ENCODE results near the gene ADK. TPM values are rescaled to one million over a fixed set of nuclear protein-coding genes. Genes with fewer than 3 reads are reported as not detected.

ADK gene
- total and polyA plus RNA-seq, 2 donors from 2014 or later, result 33.0 to 38.3 TPM

DNA sequence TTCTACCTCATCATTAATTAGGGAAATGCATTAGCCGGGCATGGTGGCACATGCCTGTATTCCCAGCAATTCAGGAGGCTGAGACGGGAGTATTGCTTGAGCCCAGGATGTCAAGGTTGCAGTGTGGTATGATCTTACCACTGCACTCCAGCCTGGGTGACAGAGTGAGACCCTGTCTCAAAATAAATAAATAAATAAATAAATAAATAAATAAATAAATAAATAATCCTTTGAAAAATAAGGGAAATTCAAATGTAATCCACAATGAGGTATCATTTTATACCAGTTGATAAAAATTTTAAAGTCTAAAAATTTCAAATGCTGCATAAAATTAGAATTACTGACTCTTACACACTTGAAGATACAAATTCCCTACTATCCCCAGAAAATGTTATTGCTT, 334.3 kb downstream of the ADK start:
- H3K9me3 ChIP-seq (ENCODE audit: control insufficient read depth in 2 of 3, insufficient read depth in 1 of 3, low read length in 3 of 3), result no peaks in the 10 kb centered on the region
- no peaks in the 10 kb centered on the region for H3K27me3 ChIP-seq (ENCODE audit: control insufficient read depth, insufficient read depth, low read length)
- TF ChIP-seq, protein P1, sequence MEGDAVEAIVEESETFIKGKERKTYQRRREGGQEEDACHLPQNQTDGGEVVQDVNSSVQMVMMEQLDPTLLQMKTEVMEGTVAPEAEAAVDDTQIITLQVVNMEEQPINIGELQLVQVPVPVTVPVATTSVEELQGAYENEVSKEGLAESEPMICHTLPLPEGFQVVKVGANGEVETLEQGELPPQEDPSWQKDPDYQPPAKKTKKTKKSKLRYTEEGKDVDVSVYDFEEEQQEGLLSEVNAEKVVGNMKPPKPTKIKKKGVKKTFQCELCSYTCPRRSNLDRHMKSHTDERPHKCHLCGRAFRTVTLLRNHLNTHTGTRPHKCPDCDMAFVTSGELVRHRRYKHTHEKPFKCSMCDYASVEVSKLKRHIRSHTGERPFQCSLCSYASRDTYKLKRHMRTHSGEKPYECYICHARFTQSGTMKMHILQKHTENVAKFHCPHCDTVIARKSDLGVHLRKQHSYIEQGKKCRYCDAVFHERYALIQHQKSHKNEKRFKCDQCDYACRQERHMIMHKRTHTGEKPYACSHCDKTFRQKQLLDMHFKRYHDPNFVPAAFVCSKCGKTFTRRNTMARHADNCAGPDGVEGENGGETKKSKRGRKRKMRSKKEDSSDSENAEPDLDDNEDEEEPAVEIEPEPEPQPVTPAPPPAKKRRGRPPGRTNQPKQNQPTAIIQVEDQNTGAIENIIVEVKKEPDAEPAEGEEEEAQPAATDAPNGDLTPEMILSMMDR (IDR thresholded peaks at IDR 0.05; ENCODE audit: borderline replicate concordance, extremely low read depth, insufficient read depth), result no peak
- H3K4me3 ChIP-seq (ENCODE audit: low read length in 3 of 3), result no peak overlapping the region
- DNase-seq (no peak), FAIRE-seq (no peak)
- H3K36me3 ChIP-seq (ENCODE audit: control insufficient read depth in 2 of 3, insufficient read depth in 3 of 3, low read length in 3 of 3), result no peaks in the 10 kb centered on the region
- no peak overlapping the region for H3K9ac ChIP-seq (ENCODE audit: low read length in 3 of 3)
- H3K4me1 ChIP-seq (ENCODE audit: control insufficient read depth in 2 of 3, insufficient read depth in 2 of 3, low read depth in 1 of 3, low read length in 3 of 3), result no peaks in the 10 kb centered on the region
- no peak overlapping the region for H3K27ac ChIP-seq (ENCODE audit: low read depth in 2 of 2, low read length in 2 of 2)
- intact Hi-C loops (cut with DNase I), result no loop called here

DNA sequence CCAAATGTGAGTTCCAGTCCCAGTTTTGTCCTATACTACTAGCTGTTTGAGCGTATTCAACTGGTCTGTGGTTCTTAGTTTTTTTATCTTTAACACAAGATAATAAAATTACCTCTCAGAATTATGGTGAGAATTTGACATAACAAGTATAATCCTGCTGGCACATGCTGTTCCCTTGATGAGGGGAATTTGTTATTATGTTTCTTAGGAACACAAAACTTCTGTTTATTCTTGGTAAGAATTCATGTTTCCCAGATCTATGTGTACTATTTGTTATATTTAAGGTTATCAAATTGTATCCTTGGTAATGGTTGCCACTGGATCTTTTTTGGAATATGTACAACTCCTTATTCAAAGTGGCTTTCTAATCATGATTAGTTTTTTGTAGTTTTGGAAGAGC, 335.6 kb downstream of the ADK start:
- H3K9me3 ChIP-seq (ENCODE audit: control insufficient read depth in 2 of 3, insufficient read depth in 1 of 3, low read length in 3 of 3), result no peaks in the 10 kb centered on the region
- no peaks in the 10 kb centered on the region for H3K4me1 ChIP-seq (ENCODE audit: control insufficient read depth in 2 of 3, insufficient read depth in 2 of 3, low read depth in 1 of 3, low read length in 3 of 3)
- H3K4me3 ChIP-seq (ENCODE audit: low read length in 3 of 3), result no peak overlapping the region
- no peak overlapping the region for H3K27ac ChIP-seq (ENCODE audit: low read depth in 2 of 2, low read length in 2 of 2)
- no peaks in the 10 kb centered on the region for H3K27me3 ChIP-seq (ENCODE audit: control insufficient read depth, insufficient read depth, low read length)
- TF ChIP-seq, protein P1 (IDR thresholded peaks at IDR 0.05; ENCODE audit: borderline replicate concordance, extremely low read depth, insufficient read depth), result no peak
- no peaks in the 10 kb centered on the region for H3K36me3 ChIP-seq (ENCODE audit: control insufficient read depth in 2 of 3, insufficient read depth in 3 of 3, low read length in 3 of 3)
- intact Hi-C loops (cut with DNase I), result no loop called here
- DNase-seq (no peak), FAIRE-seq (no peak)
- H3K9ac ChIP-seq (ENCODE audit: low read length in 3 of 3), result no peak overlapping the region

DNA sequence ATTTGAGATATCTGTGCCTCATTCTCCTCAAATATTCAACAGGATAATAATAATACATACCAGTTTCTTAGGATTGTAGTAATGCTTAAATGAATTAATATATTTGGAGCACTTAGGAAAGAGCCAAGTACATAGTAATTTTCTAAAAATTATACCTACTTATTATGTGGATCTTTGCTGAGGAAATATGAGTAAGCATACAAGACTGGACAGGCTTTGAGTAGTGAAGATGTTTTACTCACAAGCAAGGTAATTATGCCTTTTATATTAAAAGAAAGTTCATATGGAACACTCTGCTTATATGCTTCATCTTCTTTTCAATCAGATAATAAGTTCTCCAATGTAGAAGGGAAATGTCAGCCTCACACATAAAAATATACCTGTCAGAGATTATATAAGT, 337.9 kb downstream of the ADK start:
- H3K9ac ChIP-seq (ENCODE audit: low read length in 3 of 3), result no peak overlapping the region
- no peaks in the 10 kb centered on the region for H3K9me3 ChIP-seq (ENCODE audit: control insufficient read depth in 2 of 3, insufficient read depth in 1 of 3, low read length in 3 of 3)
- FAIRE-seq, result no peak
- no peak overlapping the region for H3K4me3 ChIP-seq (ENCODE audit: low read length in 3 of 3)
- no peaks in the 10 kb centered on the region for H3K4me1 ChIP-seq (ENCODE audit: control insufficient read depth in 2 of 3, insufficient read depth in 2 of 3, low read depth in 1 of 3, low read length in 3 of 3)
- no peak overlapping the region for H3K27ac ChIP-seq (ENCODE audit: low read depth in 2 of 2, low read length in 2 of 2)
- no peak for DNase-seq
- intact Hi-C loops (cut with DNase I), result no loop called here
- no peaks in the 10 kb centered on the region for H3K27me3 ChIP-seq (ENCODE audit: control insufficient read depth, insufficient read depth, low read length)
- TF ChIP-seq, protein P1 (IDR thresholded peaks at IDR 0.05; ENCODE audit: borderline replicate concordance, extremely low read depth, insufficient read depth), result no peak
- H3K36me3 ChIP-seq (ENCODE audit: control insufficient read depth in 2 of 3, insufficient read depth in 3 of 3, low read length in 3 of 3), result no peaks in the 10 kb centered on the region

DNA sequence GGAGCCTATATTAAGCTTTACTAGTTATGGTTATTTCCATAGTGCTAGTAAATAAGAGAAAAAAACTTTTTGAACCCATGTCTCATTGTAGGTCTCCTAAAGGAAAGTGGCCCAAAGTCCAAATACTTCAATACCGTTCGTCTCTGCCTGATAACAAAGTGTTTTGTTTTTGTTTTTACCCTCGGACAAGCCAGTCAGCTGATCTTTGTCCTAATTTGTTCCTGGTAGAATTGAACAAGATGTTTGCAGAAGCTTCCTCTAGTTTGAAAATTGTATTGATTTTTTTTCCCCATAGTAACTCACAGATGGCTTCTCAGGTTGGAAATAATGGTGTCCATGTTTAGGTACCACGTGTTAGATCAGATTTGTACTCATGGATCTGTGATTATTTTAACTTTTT, 339.5 kb downstream of the ADK start:
- TF ChIP-seq, protein P1 (IDR thresholded peaks at IDR 0.05; ENCODE audit: borderline replicate concordance, extremely low read depth, insufficient read depth), result no peak
- intact Hi-C loops (cut with DNase I), result no loop called here

More for the DNA sequence above, 339.5 kb downstream of the ADK start:
- no peak for FAIRE-seq
- no peak overlapping the region for H3K4me3 ChIP-seq (ENCODE audit: low read length in 3 of 3)
- H3K4me1 ChIP-seq (ENCODE audit: control insufficient read depth in 2 of 3, insufficient read depth in 2 of 3, low read depth in 1 of 3, low read length in 3 of 3), result no peaks in the 10 kb centered on the region
- H3K36me3 ChIP-seq (ENCODE audit: control insufficient read depth in 2 of 3, insufficient read depth in 3 of 3, low read length in 3 of 3), result no peaks in the 10 kb centered on the region
- H3K27me3 ChIP-seq (ENCODE audit: control insufficient read depth, insufficient read depth, low read length), result no peaks in the 10 kb centered on the region
- no peak overlapping the region for H3K9ac ChIP-seq (ENCODE audit: low read length in 3 of 3)
- no peaks in the 10 kb centered on the region for H3K9me3 ChIP-seq (ENCODE audit: control insufficient read depth in 2 of 3, insufficient read depth in 1 of 3, low read length in 3 of 3)
- no peak for DNase-seq
- H3K27ac ChIP-seq (ENCODE audit: low read depth in 2 of 2, low read length in 2 of 2), result no peak overlapping the region
